GM12891 (cell line): ENCODE data around the gene PDGFD.
A peak's percentile ranks its signal among the peaks of the same experiment; 100 is the strongest.

Experiments used
- DNase-seq: peaks from one replicate; pipeline ENCODE4 v3.0.0; 2011; ENCODE audit warnings: low spot score; ENCODE audit not compliant: insufficient read length
- FAIRE-seq: peaks from 2 replicates; lab custom pipeline; 2011; peaks lifted over from hg19 to GRCh38; lab: Jason Lieb, UNC
- PAX5 ChIP-seq: IDR thresholded peaks from 2 replicates; pipeline ENCODE4 v1.6.1; 2011; ENCODE audit warnings: low read length, moderate library complexity, mild to moderate bottlenecking; ENCODE audit not compliant: insufficient read depth, severe bottlenecking
- POLR2A ChIP-seq: IDR thresholded peaks from 2 replicates; pipeline ENCODE4 v1.6.1; 2011; ENCODE audit warnings: low read depth, low read length, control low read depth
- POLR2AphosphoS5 ChIP-seq: IDR thresholded peaks from 2 replicates; pipeline ENCODE4 v1.6.1; 2011; ENCODE audit warnings: low read depth, low read length, control low read depth
- POU2F2 ChIP-seq: IDR thresholded peaks from 2 replicates; pipeline ENCODE4 v1.6.1; 2011; ENCODE audit warnings: low read depth, mild to moderate bottlenecking, control low read depth, low read length, moderate library complexity
- SPI1 ChIP-seq: IDR thresholded peaks from 2 replicates; pipeline ENCODE4 v1.6.1; 2011; ENCODE audit warnings: low read depth, low read length, control low read depth
- TAF1 ChIP-seq: IDR thresholded peaks from 2 replicates; pipeline ENCODE4 v1.6.1; 2011; ENCODE audit warnings: low read depth, low read length, control low read depth

The PDGFD gene

GRCh38 chr11:103902994-103903393 lies 261.0 kb downstream of the PDGFD start:
- FAIRE-seq (no peak), DNase-seq (no peak)
- TF ChIP-seq POLR2AphosphoS5 (no peak), POLR2A (no peak), POU2F2 (no peak), SPI1 (no peak), PAX5 (no peak), TAF1 (no peak)

DNA sequence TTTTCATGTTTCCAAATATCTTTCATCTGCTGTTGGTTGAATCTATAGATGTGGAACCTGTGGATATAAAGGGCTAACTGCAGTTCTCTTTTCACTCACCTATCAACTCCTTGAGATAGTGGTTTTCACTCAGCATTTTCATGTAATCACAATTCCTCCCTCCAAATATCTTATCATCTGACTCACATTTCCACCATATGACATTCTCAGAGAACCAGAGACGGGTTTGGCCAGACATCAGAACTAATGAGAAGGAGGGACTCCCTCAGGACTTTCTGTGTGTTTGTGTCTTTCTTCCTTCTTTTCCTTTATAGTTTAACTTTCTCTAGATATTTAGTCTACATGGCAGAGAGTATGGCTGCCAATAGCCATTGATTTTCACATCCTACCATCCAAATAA lies 262.3 kb downstream of the PDGFD start:
- DNase-seq (no peak), FAIRE-seq (no peak)
- TF ChIP-seq PAX5 (no peak), TAF1 (no peak)

DNA sequence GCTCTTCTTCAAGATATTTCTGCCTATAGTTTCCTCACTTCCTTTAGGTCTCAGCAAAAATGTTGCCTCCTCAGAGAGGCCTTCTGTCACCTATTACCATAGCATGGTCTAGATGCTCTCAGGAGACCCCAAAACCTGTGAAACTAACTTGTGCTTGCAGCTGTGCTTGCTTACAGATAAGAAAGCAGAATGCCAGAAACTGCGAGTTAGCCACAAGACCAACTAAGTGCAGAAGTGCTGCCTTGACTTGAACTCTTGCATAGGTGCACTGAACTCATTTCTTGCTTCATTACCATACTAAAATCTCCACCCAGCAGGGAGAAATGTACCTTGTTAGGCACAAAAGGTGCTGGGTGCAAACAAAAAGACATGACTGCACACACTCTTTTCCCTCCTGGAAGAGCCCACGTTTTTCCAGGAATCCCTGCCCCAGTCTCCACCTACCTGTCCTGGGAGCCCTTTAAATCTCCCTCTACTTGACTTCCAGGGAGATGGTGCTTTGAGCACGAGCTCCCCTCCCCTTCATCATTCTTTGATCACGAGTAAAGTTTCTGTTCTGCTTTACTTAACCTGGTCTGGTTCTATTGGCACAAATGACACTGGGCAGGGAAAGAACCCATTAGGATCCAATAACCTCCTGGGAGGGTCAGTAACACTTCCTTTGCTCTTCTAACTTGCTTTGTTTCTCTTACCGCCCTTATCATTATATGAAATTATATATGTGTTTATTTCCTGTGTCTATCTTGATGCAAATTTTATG lies 265.2 kb downstream of the PDGFD start:
- FAIRE-seq (peak; percentile 86), DNase-seq (no peak)
- TF ChIP-seq POLR2AphosphoS5 (no peak), SPI1 (peak; percentile 90)

GRCh38 chr11:103898065-103898464 lies 265.9 kb downstream of the PDGFD start:
- FAIRE-seq (peak; percentile 88), DNase-seq (no peak)
- peak; percentile 95 for TF ChIP-seq SPI1
- no peak for TF ChIP-seq POU2F2
- no peak for TF ChIP-seq TAF1

DNA sequence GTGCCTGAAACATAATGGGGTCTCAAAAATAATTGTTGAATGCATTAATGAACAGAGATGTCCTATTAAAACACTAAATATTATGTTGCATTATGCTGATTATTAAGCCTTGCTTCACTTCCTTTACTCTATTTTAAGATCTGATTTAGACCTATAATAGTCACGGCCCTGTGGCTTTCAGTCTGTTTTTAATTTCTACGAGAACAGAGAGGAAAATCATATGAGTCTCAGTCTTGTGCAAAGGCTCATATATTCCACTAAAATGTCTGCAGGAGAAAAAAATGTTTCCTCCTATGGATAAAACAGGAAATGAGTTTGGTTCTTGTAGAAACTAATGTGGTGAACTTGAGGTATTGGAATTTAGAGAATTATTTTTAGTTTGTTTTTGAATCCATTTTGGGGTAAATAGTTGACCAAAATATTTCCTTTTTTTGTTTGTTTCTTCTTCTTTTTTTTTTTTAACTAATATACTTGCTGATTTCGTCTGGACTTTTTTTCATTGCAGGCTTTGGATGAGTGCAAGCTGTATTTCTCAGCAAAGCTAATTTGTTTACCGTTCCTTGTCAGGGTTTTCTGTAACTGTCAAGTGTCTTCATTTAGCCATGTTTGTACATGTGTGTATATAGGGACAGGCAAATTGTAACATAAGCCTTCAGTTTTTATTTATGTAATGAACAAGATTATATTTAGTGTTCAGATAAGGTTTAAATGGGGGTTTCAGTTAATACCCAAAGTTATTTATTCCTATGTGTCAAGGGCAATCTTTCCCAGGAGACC lies 266.6 kb downstream of the PDGFD start:
- DNase-seq (no peak), FAIRE-seq (no peak)
- TF ChIP-seq POLR2AphosphoS5 (no peak), POU2F2 (no peak), TAF1 (no peak), POLR2A (no peak), SPI1 (no peak)

DNA sequence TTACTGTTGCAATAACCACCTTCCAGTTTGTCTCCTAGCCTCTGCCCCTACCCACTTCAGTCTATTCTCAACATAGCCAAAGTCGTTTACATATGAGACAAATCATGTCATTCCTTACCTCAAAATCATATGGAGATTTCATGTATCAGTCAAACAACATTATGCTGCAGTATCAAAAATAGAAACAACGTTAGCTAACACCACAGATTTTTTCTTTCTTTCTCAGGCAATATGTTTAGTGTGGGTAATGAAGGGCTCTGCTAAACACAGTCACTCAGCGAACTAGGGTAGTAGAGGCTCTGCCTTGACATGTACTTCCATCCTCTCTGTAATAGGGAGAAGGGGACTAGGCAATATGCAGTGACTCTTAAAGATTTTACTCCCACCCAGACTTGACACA lies 268.8 kb downstream of the PDGFD start:
- DNase-seq = no peak
- TF ChIP-seq POLR2A (no peak), SPI1 (no peak), POU2F2 (no peak), TAF1 (no peak), POLR2AphosphoS5 (no peak), PAX5 (no peak)

GRCh38 chr11:103894673-103895072 lies 269.3 kb downstream of the PDGFD start:
- no peak for TF ChIP-seq SPI1
- no peak for TF ChIP-seq TAF1
- TF ChIP-seq POU2F2 = no peak
- no peak for TF ChIP-seq POLR2A
- no peak for TF ChIP-seq POLR2AphosphoS5
- TF ChIP-seq PAX5 = no peak
- FAIRE-seq = no peak
- DNase-seq = no peak

More for the DNA sequence above, 268.8 kb downstream of the PDGFD start:
- no peak for FAIRE-seq

DNA sequence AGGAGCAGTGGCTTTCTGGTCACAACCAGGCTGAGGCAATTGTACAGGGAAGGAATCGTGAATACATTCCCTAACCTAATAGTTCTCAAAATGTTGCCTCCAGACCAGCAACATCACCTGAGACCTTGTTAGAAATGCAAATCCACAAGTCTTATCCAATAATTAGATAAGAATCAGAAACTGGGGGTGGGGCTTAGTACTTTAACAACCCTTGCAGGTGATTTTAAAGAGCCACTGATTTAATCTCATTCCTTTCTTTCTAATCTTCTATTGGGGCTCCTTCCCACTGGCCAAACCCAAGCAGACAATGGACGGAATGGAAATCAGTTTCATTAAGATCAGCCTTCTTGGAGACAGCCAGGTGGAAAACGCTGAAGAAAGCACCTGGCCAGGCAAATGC lies 269.9 kb downstream of the PDGFD start:
- TF ChIP-seq POLR2AphosphoS5 (no peak), TAF1 (no peak), SPI1 (no peak), POU2F2 (no peak), PAX5 (no peak), POLR2A (no peak)
- FAIRE-seq = no peak

GRCh38 chr11:103893371-103893770 lies 270.6 kb downstream of the PDGFD start:
- no peak for FAIRE-seq
- no peak for TF ChIP-seq POLR2AphosphoS5
- DNase-seq = no peak

More for the DNA sequence above, 269.9 kb downstream of the PDGFD start:
- DNase-seq = no peak

DNA sequence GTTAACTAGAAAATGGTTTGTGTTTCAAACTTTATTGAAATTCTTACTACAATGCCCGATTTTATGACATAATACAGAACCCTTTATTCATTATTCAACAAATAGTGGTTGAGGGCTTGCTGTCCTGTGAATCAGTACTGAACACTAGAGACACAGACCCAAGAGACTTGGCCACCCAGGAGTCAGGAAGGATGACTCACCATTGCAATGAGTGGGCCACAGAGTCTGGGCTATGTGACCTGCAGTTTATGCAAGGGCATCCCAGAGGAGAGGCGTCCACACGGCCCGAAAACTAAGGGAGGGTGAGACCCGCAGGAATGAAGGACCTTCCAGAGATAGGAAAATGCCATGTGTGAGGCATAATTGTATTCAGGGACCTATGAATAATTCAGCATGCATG lies 271.3 kb downstream of the PDGFD start:
- no peak for TF ChIP-seq PAX5
- TF ChIP-seq POU2F2 = no peak
- TF ChIP-seq SPI1 = no peak
- FAIRE-seq (no peak), DNase-seq (no peak)

DNA sequence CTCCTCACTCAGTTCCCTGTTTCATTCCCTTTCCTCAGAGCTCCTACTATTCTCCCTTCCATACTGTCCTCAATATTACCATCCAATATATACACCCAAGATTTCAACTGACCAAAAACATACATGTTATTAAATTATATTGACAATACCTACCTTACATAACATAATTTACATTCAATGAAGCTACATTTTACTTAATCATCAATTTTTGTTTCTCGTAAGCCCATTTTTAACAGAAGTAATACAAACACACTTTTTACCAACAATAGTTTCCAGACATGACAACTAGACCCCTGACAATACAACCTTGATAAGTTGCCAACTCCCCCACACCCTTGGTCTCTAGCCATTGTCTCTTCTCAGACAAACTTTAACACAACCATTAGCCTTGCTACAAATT lies 273.3 kb downstream of the PDGFD start:
- FAIRE-seq (no peak), DNase-seq (no peak)
- TF ChIP-seq POLR2A (no peak), TAF1 (no peak), SPI1 (no peak), PAX5 (no peak), POLR2AphosphoS5 (no peak), POU2F2 (no peak)
